GM18870 (cell line): ENCODE data around the gene RAD51B.

Source experiments
- ATAC-seq: cut with Tn5 transposase; IDR thresholded peaks from one replicate; pipeline ENCODE4 v1.9.1; 2021; ENCODE audit warnings: moderate library complexity; ENCODE audit not compliant: unreplicated experiment

RAD51B gene

GRCh38 chr14:67889455-67889854 is 69.9 kb downstream of the RAD51B start:
- ATAC-seq = no peak

GRCh38 chr14:67892466-67893100 is 73.0 kb downstream of the RAD51B start:
- ATAC-seq = no peak

- no peak for ATAC-seq
Measured at GRCh38 chr14:67900231-67900630, 80.7 kb downstream of the RAD51B start.

- ATAC-seq = no peak
Measured at GRCh38 chr14:67908052-67908754, 88.6 kb downstream of the RAD51B start.

GRCh38 chr14:67911562-67911961 is 92.0 kb downstream of the RAD51B start:
- ATAC-seq = no peak

GRCh38 chr14:67916430-67916829 is 96.9 kb downstream of the RAD51B start:
- no peak for ATAC-seq

- ATAC-seq = no peak
Measured at GRCh38 chr14:67917006-67917405, 97.4 kb downstream of the RAD51B start.

GRCh38 chr14:67918838-67919237 is 99.3 kb downstream of the RAD51B start:
- no peak for ATAC-seq

- no peak for ATAC-seq
Measured at GRCh38 chr14:67919259-67920032, 99.9 kb downstream of the RAD51B start.

- ATAC-seq = no peak
Measured at GRCh38 chr14:67926821-67927220, 107.2 kb downstream of the RAD51B start.

GRCh38 chr14:67927244-67927643 is 107.7 kb downstream of the RAD51B start:
- ATAC-seq = no peak

- ATAC-seq = no peak
Measured at GRCh38 chr14:67928375-67928774, 108.8 kb downstream of the RAD51B start.

- ATAC-seq = no peak
Measured at GRCh38 chr14:67932708-67933246, 113.2 kb downstream of the RAD51B start.

GRCh38 chr14:67933266-67933665 is 113.7 kb downstream of the RAD51B start:
- no peak for ATAC-seq

GRCh38 chr14:67934087-67934486 is 114.5 kb downstream of the RAD51B start:
- no peak for ATAC-seq

- no peak for ATAC-seq
Measured at GRCh38 chr14:67934862-67935261, 115.3 kb downstream of the RAD51B start.

- ATAC-seq = no peak
Measured at GRCh38 chr14:67935371-67935770, 115.8 kb downstream of the RAD51B start.

GRCh38 chr14:67938071-67938470 is 118.5 kb downstream of the RAD51B start:
- ATAC-seq = no peak

GRCh38 chr14:67940486-67941455 is 121.2 kb downstream of the RAD51B start:
- ATAC-seq = no peak

- no peak for ATAC-seq
Measured at GRCh38 chr14:67941456-67942018, 122.0 kb downstream of the RAD51B start.
